HepG2 (cell line): ENCODE data around the gene CSF1R.

Source experiments
- AGO1 ChIP-seq: fragments of 200-400 bp; formaldehyde crosslinking; IDR thresholded peaks from 2 replicates; pipeline ENCODE4 v1.6.1; 2017; ENCODE audit warnings: mild to moderate bottlenecking, low read depth, low read length, moderate library complexity; ENCODE audit not compliant: poor library complexity, severe bottlenecking
- FOXK1 ChIP-seq: sonication (generic); formaldehyde crosslinking; IDR thresholded peaks from 2 replicates; pipeline ENCODE4 v1.4.0; 2020; ENCODE audit warnings: low read depth, missing genetic modification reagents, borderline replicate concordance
- TF ChIP-seq, protein P1 (sequence below): sonication (generic); formaldehyde crosslinking; IDR thresholded peaks from 2 replicates; pipeline ENCODE4 v1.5.0; 2020; ENCODE audit warnings: mild to moderate bottlenecking, missing genetic modification reagents, moderate library complexity

DNA sequence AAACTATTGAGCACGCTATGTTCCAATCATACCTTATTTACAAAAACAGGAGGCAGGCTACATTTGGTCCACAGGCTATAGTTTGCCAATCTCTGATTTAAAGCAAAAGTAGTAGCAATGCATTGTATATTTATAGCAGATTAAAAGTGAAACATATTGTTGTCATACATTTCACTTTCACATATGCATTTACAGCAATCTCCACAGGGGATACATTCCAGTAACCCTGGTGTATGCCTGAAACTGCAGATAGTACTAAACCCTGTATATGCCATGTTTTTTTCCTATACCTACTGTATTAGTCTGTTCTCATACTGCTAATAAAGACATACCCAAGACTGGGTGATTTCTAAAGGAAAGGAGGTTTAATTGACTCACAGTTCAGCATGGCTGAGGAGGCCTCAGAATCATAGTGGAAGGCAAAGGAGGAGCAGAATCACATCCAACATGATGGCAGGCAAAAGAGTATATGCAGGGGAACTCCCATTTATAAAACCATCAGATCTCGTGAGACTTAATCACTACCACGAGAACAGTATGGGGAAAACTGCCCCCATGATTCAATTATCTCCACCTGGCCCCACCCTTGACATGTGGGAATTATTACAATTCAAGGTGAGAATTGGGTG lies 5.9 kb upstream of the CSF1R start:
- no peak for TF ChIP-seq FOXK1 (CRISPR knock-in tag)
- TF ChIP-seq, protein P1, sequence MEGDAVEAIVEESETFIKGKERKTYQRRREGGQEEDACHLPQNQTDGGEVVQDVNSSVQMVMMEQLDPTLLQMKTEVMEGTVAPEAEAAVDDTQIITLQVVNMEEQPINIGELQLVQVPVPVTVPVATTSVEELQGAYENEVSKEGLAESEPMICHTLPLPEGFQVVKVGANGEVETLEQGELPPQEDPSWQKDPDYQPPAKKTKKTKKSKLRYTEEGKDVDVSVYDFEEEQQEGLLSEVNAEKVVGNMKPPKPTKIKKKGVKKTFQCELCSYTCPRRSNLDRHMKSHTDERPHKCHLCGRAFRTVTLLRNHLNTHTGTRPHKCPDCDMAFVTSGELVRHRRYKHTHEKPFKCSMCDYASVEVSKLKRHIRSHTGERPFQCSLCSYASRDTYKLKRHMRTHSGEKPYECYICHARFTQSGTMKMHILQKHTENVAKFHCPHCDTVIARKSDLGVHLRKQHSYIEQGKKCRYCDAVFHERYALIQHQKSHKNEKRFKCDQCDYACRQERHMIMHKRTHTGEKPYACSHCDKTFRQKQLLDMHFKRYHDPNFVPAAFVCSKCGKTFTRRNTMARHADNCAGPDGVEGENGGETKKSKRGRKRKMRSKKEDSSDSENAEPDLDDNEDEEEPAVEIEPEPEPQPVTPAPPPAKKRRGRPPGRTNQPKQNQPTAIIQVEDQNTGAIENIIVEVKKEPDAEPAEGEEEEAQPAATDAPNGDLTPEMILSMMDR (CRISPR knock-in tag), result no peak
- TF ChIP-seq AGO1, result no peak
